ENCODE results near the gene MIEN1. TPM values are rescaled to one million over a fixed set of nuclear protein-coding genes. Genes with fewer than 3 reads are reported as not detected.

MIEN1 gene
- total RNA-seq, 1 donor from 2014 or later: 95.7 TPM

- TF ChIP-seq CTCF (conservative IDR thresholded peaks at IDR 0.05; ENCODE audit: low read depth, low read length): no peak
- no peak for DNase-seq (ENCODE audit: low read depth)
These were observed 31.6 kb upstream of the MIEN1 start for GRCh38 chr17:39761861-39762496.

GRCh38 chr17:39759204-39759603 is 28.9 kb upstream of the MIEN1 start:
- no peak overlapping the region for H3K4me3 ChIP-seq (ENCODE audit: low read depth, low read length)
- no peak for TF ChIP-seq CTCF (conservative IDR thresholded peaks at IDR 0.05; ENCODE audit: low read depth, low read length)
- no peak for DNase-seq (ENCODE audit: low read depth)

More at GRCh38 chr17:39761861-39762496, 31.6 kb upstream of the MIEN1 start:
- H3K4me3 ChIP-seq (ENCODE audit: low read depth, low read length): no peak overlapping the region

GRCh38 chr17:39757931-39758873 is 27.9 kb upstream of the MIEN1 start:
- no peak for DNase-seq (ENCODE audit: low read depth)
- TF ChIP-seq CTCF (conservative IDR thresholded peaks at IDR 0.05; ENCODE audit: low read depth, low read length): no peak
- H3K4me3 ChIP-seq (ENCODE audit: low read depth, low read length): no peak overlapping the region

GRCh38 chr17:39757176-39757662 is 26.9 kb upstream of the MIEN1 start:
- TF ChIP-seq CTCF (conservative IDR thresholded peaks at IDR 0.05; ENCODE audit: low read depth, low read length): no peak
- no peak for DNase-seq (ENCODE audit: low read depth)
- H3K4me3 ChIP-seq (ENCODE audit: low read depth, low read length): no peak overlapping the region

GRCh38 chr17:39756380-39757079 is 26.2 kb upstream of the MIEN1 start:
- no peak overlapping the region for H3K4me3 ChIP-seq (ENCODE audit: low read depth, low read length)
- DNase-seq (ENCODE audit: low read depth): no peak
- no peak for TF ChIP-seq CTCF (conservative IDR thresholded peaks at IDR 0.05; ENCODE audit: low read depth, low read length)

- no peak for TF ChIP-seq CTCF (conservative IDR thresholded peaks at IDR 0.05; ENCODE audit: low read depth, low read length)
- H3K4me3 ChIP-seq (ENCODE audit: low read depth, low read length): no peak overlapping the region
These were observed 25.4 kb upstream of the MIEN1 start for GRCh38 chr17:39755554-39756379.

More at GRCh38 chr17:39755554-39756379, 25.4 kb upstream of the MIEN1 start:
- DNase-seq (ENCODE audit: low read depth): no peak

All from epithelial cell of proximal tubule (primary cell).